GM13976 (cell line): ENCODE data around the gene MAP2K3.

Source experiments
- DNase-seq: peaks from one replicate; pipeline ENCODE4 v3.0.0; 2012; ENCODE audit warnings: low spot score
- CTCF ChIP-seq: IDR thresholded peaks from 2 replicates; pipeline ENCODE4 v1.5.1; 2012; ENCODE audit warnings: borderline replicate concordance, mild to moderate bottlenecking; ENCODE audit not compliant: insufficient read depth; ENCODE audit errors: extremely low read depth, missing control alignments, control extremely low read depth
- in situ Hi-C: fragments of 300-500 bp; cut with MboI; formaldehyde crosslinking; loops from one replicate; pipeline ENCODE4 v1.12.0; 2022; ENCODE audit warnings: low sequenced_read_pairs, mixed read lengths, inconsistent platforms; ENCODE audit not compliant: unreplicated experiment

Gene MAP2K3

GRCh38 chr17:21247552-21248258 is 36.8 kb upstream of the MAP2K3 start:
- DNase-seq, result no peak
- TF ChIP-seq CTCF, result no peak
- in situ Hi-C loops, result loop anchor here (10.0 kb wide), 1 partner anchor 63 kb away; no protein-coding TSS in a partner anchor

- in situ Hi-C loops, result loop anchor here (10.0 kb wide), 1 partner anchor 64 kb away; no protein-coding TSS in a partner anchor
- TF ChIP-seq CTCF, result no peak
Observed at GRCh38 chr17:21248500-21248899, 36.0 kb upstream of the MAP2K3 start.

GRCh38 chr17:21249086-21249795 is 35.3 kb upstream of the MAP2K3 start:
- no peak for TF ChIP-seq CTCF
- no peak for DNase-seq
- in situ Hi-C loops, result loop anchor here (10.0 kb wide), 1 partner anchor 64 kb away; no protein-coding TSS in a partner anchor

More at GRCh38 chr17:21248500-21248899, 36.0 kb upstream of the MAP2K3 start:
- no peak for DNase-seq

GRCh38 chr17:21249920-21250703 is 34.4 kb upstream of the MAP2K3 start:
- DNase-seq, result no peak

GRCh38 chr17:21250854-21251253 is 33.7 kb upstream of the MAP2K3 start:
- in situ Hi-C loops, result no loop called here
- DNase-seq, result no peak
- no peak for TF ChIP-seq CTCF

More at GRCh38 chr17:21249920-21250703, 34.4 kb upstream of the MAP2K3 start:
- no peak for TF ChIP-seq CTCF
- in situ Hi-C loops, result loop anchor here (10.0 kb wide), 1 partner anchor 65 kb away; no protein-coding TSS in a partner anchor

GRCh38 chr17:21251337-21252010 is 33.0 kb upstream of the MAP2K3 start:
- in situ Hi-C loops, result no loop called here
- no peak for TF ChIP-seq CTCF
- no peak for DNase-seq
